NK-92 treated with Interleukin-12 subunit alpha and Interleukin-12 subunit beta, amount 100 ng/mL, for 24 hours (cell line): Measurements from ENCODE around the gene HIRIP3.
"Not testable (repeated sequence)": the region's sequence is repeated elsewhere in the genome, so short reads cannot be mapped to it uniquely, and the experiment has no call there.

Experiments used
- DNase-seq: peaks from one replicate; lab custom pipeline; 2025; lab: John Stamatoyannopoulos, UW

HIRIP3 gene

DNA sequence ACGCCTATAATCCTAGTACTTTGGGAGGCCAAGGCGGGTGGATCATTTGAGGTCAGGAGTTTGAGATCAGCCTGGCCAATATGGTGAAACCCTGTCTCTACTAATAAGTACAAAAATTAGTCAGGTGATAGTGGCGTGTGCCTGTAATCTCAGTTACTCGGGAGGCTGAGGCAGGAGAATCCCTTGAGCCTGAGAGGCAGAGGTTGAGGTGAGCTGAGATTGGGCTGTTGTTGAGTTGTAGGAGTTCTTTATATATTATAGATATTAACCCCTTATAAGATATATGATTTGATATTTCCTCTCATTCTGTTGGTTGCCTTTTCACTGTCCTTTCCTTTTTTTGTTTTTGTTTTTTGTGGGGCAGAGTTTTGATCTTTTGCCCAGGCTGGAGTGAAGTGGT lies 35.6 kb downstream of the HIRIP3 start:
- DNase-seq: not testable (repeated sequence)

GRCh38 chr16:29959293-29959692 lies 36.1 kb downstream of the HIRIP3 start:
- no peak for DNase-seq

DNA sequence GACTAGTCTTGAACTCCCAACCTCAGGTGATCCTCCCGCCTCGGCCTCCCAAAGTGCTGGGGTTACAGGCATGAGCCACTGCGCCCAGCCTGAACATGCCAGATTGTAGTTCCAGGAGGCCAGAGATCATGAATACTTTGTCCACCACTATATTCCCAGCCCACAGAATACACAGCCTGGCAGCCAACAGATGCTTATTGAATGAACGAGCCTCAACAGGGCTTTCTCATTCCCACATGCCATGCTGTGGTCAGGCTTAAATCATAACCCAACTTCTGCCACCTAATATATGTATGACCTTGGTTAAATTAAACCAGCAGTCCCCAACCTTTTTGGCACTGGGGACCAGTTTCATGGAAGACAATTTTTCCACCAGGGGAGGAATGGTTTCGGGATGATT lies 36.7 kb downstream of the HIRIP3 start:
- DNase-seq: no peak

- DNase-seq: no peak
Observed at GRCh38 chr16:29951625-29952365, 43.6 kb downstream of the HIRIP3 start.

- DNase-seq: no peak
Observed at GRCh38 chr16:29950806-29951461, 44.5 kb downstream of the HIRIP3 start.

- DNase-seq: no peak
Observed at GRCh38 chr16:29947897-29948296, 47.5 kb downstream of the HIRIP3 start.

DNA sequence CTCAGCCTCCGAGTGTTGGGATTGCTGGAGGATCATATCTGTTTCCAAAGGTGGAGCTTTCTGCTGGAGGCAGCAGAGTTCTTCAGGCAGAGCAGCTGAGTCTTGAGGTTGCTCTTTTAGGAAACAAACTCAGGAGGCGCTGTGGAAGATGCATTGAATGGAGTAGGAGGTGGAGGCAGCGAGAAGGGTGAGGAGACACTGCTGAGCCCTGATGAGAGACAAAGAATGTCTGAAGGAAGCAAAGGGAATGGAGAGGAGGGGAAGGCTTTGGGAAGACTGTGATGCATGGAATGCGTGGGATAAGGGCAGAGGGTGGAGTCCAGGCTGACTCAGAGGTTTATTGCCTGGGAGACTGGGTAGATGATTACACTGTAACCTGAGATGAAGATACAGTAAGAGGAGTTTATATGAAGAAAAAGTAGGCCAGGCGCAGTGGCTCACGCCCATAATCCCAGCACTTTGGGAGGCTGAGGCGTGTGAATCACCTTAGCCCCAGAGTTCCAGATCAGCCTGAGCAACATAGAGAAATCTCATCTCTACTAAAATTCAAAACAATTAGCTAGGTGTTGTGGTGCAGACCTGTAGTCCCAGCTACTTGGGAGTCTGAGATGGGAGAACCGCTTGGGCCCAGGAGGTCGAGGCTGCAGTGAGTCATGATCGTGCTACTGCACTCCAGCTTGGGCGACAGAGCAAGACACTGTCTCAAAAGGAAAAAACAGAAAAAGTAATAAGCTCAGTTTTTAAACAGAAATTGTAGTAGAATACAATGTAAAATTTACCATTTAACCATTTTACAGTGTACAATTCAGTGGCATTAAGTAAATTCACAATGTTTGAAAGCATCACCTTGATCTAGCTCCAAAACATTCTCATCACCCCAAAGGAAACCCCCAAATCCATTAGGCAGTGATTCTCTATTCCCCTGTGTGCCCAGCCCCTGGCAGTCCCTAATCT lies 51.3 kb downstream of the HIRIP3 start:
- DNase-seq: no peak
